ENCODE data around the gene EEFSEC. TPM values are rescaled to one million over a fixed set of nuclear protein-coding genes. Genes with fewer than 3 reads are reported as not detected.

Gene EEFSEC
- total and polyA plus RNA-seq, 2 of the 8 experiments (the other 6 are each of a cell fraction or from before 2014, with no cell fraction given) = 13.1 to 19.8 TPM

DNA sequence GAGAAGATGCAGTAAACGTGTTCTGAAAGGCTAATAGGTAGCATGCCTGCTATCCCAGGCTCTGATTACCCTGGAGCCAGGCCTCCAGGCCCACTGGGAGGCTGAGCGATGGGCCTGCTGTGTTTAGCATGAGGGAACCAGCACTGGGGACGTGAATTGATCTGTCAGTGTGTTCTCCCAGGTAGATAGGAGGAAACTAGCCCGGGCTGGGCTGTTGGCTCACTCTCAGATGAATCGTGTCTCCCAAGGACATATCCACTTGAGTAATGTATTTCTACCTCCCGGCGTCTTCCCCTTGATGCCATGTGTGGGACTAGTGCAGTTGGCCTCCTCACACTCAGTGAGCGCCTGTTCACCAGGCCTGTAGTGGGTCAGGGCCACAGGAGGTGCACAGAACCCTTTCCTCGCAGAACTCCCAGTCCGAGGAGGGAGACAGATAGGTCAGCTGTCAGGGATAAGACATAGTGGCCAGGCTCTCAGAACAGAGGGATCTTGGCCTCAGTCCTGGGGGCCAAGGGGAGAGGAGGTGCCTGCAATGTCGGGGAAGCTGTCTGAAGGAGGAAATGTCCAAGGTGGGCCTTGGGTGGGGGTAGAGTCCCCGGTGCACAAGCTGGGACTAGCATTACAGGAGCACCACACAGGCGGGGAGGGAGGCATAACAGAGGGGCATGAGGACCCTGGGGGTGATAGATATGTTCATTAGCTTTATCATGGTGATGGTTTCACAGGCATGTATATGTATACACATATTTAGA lies 201.7 kb downstream of the EEFSEC start (continued):
- no peak for TF ChIP-seq BCL11A (IDR thresholded peaks at IDR 0.05; ENCODE audit: low read depth in 2 of 2, low read length in 2 of 2)
